Keratinocyte (primary cell): ENCODE measurements around the gene GALNT13. TPM values are rescaled to one million over a fixed set of nuclear protein-coding genes. Genes with fewer than 3 reads are reported as not detected.

ENCODE experiments used
- DNase-seq: peaks from one replicate; pipeline ENCODE4 v3.0.0-alpha.2; 2011; ENCODE audit warnings: low read depth, missing footprints, low spot score
- FAIRE-seq: peaks from 2 replicates; lab custom pipeline; 2011; peaks lifted over from hg19 to GRCh38; lab: Jason Lieb, UNC
- H2AFZ ChIP-seq: 2 replicates; pipeline ENCODE4 v1.6.0; 2012; ENCODE audit warnings: low read length, control low read depth, inconsistent platforms; ENCODE audit not compliant: control insufficient read depth
- H3K27ac ChIP-seq: 2 replicates; pipeline ENCODE4 v1.5.1; 2011; ENCODE audit warnings: low read length; ENCODE audit not compliant: control insufficient read depth, insufficient read depth
- H3K27me3 ChIP-seq: 3 replicates; pipeline ENCODE4 v1.6.0; 2011; ENCODE audit warnings: low read length; ENCODE audit not compliant: control insufficient read depth, insufficient read depth; ENCODE audit errors: extremely low read depth
- H3K36me3 ChIP-seq, 2 experiments: 2 replicates in 1 of 2; 3 replicates in 1 of 2; pipeline ENCODE4 v1.5.1; 2011; ENCODE audit warnings: low read length in 2 of 2, mild to moderate bottlenecking in 1 of 2; ENCODE audit not compliant: control insufficient read depth in 2 of 2, insufficient read depth in 2 of 2; ENCODE audit errors: extremely low read depth in 1 of 2
- H3K4me1 ChIP-seq: 3 replicates; pipeline ENCODE4 v1.5.1; 2011; ENCODE audit warnings: low read length; ENCODE audit not compliant: control insufficient read depth, insufficient read depth; ENCODE audit errors: extremely low read depth
- H3K4me2 ChIP-seq: 3 replicates; pipeline ENCODE4 v1.6.0; 2011; ENCODE audit warnings: low read depth, low read length; ENCODE audit not compliant: control insufficient read depth, insufficient read depth; ENCODE audit errors: extremely low read depth
- H3K4me3 ChIP-seq, 3 experiments: fragments of 200-600 bp in 1 of 3; sonication (generic) in 1 of 3; 2 replicates in 2 of 3; 3 replicates in 1 of 3; pipeline ENCODE4 v1.5.1; 2011 to 2016; ENCODE audit warnings: low read length in 3 of 3, mild to moderate bottlenecking in 3 of 3, control low read depth in 2 of 3, inconsistent platforms in 1 of 3, low read depth in 1 of 3, mixed read lengths in 1 of 3, mixed run types in 1 of 3, moderate library complexity in 1 of 3; ENCODE audit not compliant: control insufficient read depth in 2 of 3, insufficient read depth in 2 of 3; ENCODE audit errors: extremely low read depth in 1 of 3
- H3K79me2 ChIP-seq: 2 replicates; pipeline ENCODE4 v1.6.0; 2012; ENCODE audit warnings: low read length; ENCODE audit not compliant: control insufficient read depth, insufficient read depth
- H3K9ac ChIP-seq: 3 replicates; pipeline ENCODE4 v1.6.0; 2011; ENCODE audit warnings: low read length; ENCODE audit not compliant: control insufficient read depth, insufficient read depth; ENCODE audit errors: extremely low read depth
- H3K9me1 ChIP-seq: 3 replicates; pipeline ENCODE4 v1.6.0; 2011; ENCODE audit warnings: low read length; ENCODE audit not compliant: control insufficient read depth, insufficient read depth; ENCODE audit errors: extremely low read depth
- H3K9me3 ChIP-seq: 2 replicates; pipeline ENCODE4 v1.5.1; 2012; ENCODE audit warnings: low read depth, low read length; ENCODE audit not compliant: control insufficient read depth
- H4K20me1 ChIP-seq: 3 replicates; pipeline ENCODE4 v1.6.0; 2011; ENCODE audit warnings: low read length; ENCODE audit not compliant: control insufficient read depth, insufficient read depth; ENCODE audit errors: extremely low read depth
- EZH2 ChIP-seq: IDR thresholded peaks from one replicate; pipeline ENCODE4 v1.6.1; 2012; ENCODE audit warnings: inconsistent platforms, mild to moderate bottlenecking, low read length, moderate library complexity
- dilution Hi-C: fragments of 300-500 bp; cut with MboI; formaldehyde crosslinking; loops from one replicate; pipeline ENCODE4 v1.7.0; 2020; ENCODE audit warnings: low sequenced_read_pairs; ENCODE audit not compliant: extremely low pct_ligation_motif_present
- polyA plus RNA-seq, 5 experiments: library from polyadenylated mRNA; depleted of rRNA in 3 of 5; stranded (reverse) in 3 of 5; stranded (forward) in 1 of 5; unstranded in 1 of 5; fragments of >200 nt; gene quantifications; 1 replicate in 1 of 5; 2 replicates in 3 of 5; 3 replicates in 1 of 5; pipeline versions ENCODE4 v1.2.1 to v1.2.3, GENCODE V29; 2011 to 2012; ENCODE audit warnings: missing spikeins in 2 of 5, low read depth in 1 of 5, low replicate concordance in 1 of 5
- TF ChIP-seq, protein P1 (sequence below), 3 experiments: IDR thresholded peaks in 1 of 3; conservative IDR thresholded peaks in 1 of 3; optimal IDR thresholded peaks in 1 of 3; 2 replicates in 2 of 3; 3 replicates in 1 of 3; pipeline versions ENCODE3 to v1.5.1; 2011; ENCODE audit warnings: low read length in 3 of 3, mild to moderate bottlenecking in 3 of 3, moderate library complexity in 2 of 3, control low read depth in 1 of 3, inconsistent platforms in 1 of 3; ENCODE audit not compliant: insufficient read depth in 2 of 3; ENCODE audit errors: extremely low read depth in 1 of 3

Gene GALNT13
- polyA plus RNA-seq, 1 donor (not counting 4 experiments of a cell fraction or from before 2014, with no cell fraction given) = not detected

DNA sequence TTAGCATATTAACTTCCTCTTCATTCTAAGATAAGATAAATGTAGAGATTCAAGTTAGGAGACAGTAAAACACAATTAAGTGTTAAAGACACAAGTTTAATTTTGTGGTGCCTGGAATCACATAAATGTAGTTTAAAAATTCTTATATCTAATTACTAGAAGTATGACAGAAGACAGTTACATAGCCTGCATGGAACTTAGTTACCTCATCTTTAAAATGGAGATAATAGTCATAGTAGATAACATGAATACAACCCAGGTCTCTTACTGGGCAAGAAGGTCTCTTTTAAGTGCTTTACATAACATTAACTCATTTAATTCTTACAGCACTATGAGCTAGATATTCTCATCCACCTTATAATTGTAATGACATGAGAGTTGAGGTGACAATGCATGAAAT, 15.1 kb downstream of the GALNT13 start:
- no peaks in the 10 kb centered on the region for H3K9me1 ChIP-seq
- no peaks in the 10 kb centered on the region for H3K27me3 ChIP-seq
- H2AFZ ChIP-seq = no peak overlapping the region
- FAIRE-seq (no peak), DNase-seq (no peak)
- no peaks in the 10 kb centered on the region for H3K36me3 ChIP-seq
- H3K79me2 ChIP-seq = no peaks in the 10 kb centered on the region
- dilution Hi-C loops = no loop called here
- H3K27ac ChIP-seq = no peak overlapping the region
- TF ChIP-seq EZH2 = no peak
- TF ChIP-seq, protein P1, sequence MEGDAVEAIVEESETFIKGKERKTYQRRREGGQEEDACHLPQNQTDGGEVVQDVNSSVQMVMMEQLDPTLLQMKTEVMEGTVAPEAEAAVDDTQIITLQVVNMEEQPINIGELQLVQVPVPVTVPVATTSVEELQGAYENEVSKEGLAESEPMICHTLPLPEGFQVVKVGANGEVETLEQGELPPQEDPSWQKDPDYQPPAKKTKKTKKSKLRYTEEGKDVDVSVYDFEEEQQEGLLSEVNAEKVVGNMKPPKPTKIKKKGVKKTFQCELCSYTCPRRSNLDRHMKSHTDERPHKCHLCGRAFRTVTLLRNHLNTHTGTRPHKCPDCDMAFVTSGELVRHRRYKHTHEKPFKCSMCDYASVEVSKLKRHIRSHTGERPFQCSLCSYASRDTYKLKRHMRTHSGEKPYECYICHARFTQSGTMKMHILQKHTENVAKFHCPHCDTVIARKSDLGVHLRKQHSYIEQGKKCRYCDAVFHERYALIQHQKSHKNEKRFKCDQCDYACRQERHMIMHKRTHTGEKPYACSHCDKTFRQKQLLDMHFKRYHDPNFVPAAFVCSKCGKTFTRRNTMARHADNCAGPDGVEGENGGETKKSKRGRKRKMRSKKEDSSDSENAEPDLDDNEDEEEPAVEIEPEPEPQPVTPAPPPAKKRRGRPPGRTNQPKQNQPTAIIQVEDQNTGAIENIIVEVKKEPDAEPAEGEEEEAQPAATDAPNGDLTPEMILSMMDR (optimal IDR thresholded peaks at IDR 0.05 in 1 of 3, IDR thresholded peaks at IDR 0.05 in 1 of 3, conservative IDR thresholded peaks at IDR 0.05 in 1 of 3; ENCODE audit: extremely low read depth in 1 of 3, insufficient read depth in 2 of 3, low read length in 3 of 3) = no peak
- H3K9me3 ChIP-seq = no peaks in the 10 kb centered on the region
- no peaks in the 10 kb centered on the region for H3K4me1 ChIP-seq
- no peak overlapping the region for H3K9ac ChIP-seq
- no peak overlapping the region for H3K4me3 ChIP-seq
- no peak overlapping the region for H3K4me2 ChIP-seq
- H4K20me1 ChIP-seq = no peaks in the 10 kb centered on the region

DNA sequence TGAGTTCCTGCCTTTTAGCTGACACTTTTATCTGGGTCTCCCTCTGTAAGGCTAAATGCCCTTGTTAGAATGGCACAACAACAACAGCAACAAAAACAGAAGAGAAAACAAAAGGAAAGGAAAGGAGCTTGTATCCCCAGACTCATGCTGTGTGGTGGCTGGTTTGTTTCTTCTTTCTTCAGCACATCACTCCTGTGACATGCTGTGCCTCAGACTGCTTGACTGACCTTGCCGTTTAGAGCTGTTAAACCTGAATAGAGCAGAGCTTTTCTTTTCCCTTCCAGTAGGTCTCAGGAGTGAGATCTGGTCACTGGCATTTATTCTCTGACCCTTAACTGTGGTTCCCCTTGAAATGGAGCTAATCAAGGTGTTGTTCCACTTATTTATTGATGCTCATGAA, 18.9 kb downstream of the GALNT13 start:
- Histone ChIP-seq H3K36me3 (no peaks in the 10 kb centered on the region), H3K27me3 (no peaks in the 10 kb centered on the region), H3K9ac (no peak overlapping the region), H3K9me1 (no peaks in the 10 kb centered on the region), H4K20me1 (no peaks in the 10 kb centered on the region), H2AFZ (no peak overlapping the region), H3K27ac (no peak overlapping the region), H3K4me1 (no peaks in the 10 kb centered on the region), H3K4me2 (no peak overlapping the region), H3K79me2 (no peaks in the 10 kb centered on the region), H3K9me3 (no peaks in the 10 kb centered on the region), H3K4me3 (no peak overlapping the region)
- no peak for DNase-seq
- TF ChIP-seq, protein P1 (optimal IDR thresholded peaks at IDR 0.05 in 1 of 3, IDR thresholded peaks at IDR 0.05 in 1 of 3, conservative IDR thresholded peaks at IDR 0.05 in 1 of 3; ENCODE audit: extremely low read depth in 1 of 3, insufficient read depth in 2 of 3, low read length in 3 of 3) = no peak
- no peak for TF ChIP-seq EZH2
- dilution Hi-C loops = no loop called here
- no peak for FAIRE-seq
